ENCODE data around the gene VPS37B.

- no peak for TF ChIP-seq POLR2A (IDR thresholded peaks at IDR 0.05; ENCODE audit: low read depth, low read length)
- no peak for TF ChIP-seq POLR2AphosphoS5 (IDR thresholded peaks at IDR 0.05; ENCODE audit: low read depth, low read length)
- no peak for TF ChIP-seq SPI1 (IDR thresholded peaks at IDR 0.05; ENCODE audit: low read depth, low read length)
- TF ChIP-seq TAF1 (IDR thresholded peaks at IDR 0.05; ENCODE audit: low read depth, low read length), result no peak
- no peak for TF ChIP-seq POU2F2 (IDR thresholded peaks at IDR 0.05; ENCODE audit: low read depth, low read length)
Observed at GRCh38 chr12:122921917-122922316, 26.0 kb upstream of the VPS37B start.

Data from GM12891 (cell line).